Epidermal melanocyte (primary cell): ENCODE measurements around the gene FCGR1A.
"Not testable (repeated sequence)": the region's sequence is repeated elsewhere in the genome, so short reads cannot be mapped to it uniquely, and the experiment has no call there.

ENCODE experiments used
- DNase-seq: peaks from one replicate; pipeline ENCODE4 v3.0.0; 2011; ENCODE audit warnings: low spot score; ENCODE audit not compliant: insufficient read length

The FCGR1A gene

DNA sequence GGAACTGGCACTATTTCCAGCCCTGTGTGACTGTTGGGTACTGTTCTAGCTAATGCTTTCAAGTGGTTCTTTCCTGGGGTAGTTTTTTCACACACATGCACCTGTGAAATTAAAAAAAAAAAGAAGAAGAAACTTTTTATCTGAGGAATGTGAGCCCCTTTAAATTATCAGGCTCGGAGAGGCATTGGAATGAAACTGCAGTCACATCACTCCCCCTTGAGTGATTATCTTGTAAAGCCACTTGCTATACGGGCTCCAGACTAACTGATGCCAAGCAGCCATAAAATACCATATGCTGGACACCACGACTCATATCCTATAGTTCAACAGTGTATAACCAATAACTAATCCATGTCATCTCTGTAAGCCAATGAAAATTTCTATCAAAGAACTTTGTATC, 5.4 kb upstream of the FCGR1A start:
- DNase-seq = not testable (repeated sequence)

DNA sequence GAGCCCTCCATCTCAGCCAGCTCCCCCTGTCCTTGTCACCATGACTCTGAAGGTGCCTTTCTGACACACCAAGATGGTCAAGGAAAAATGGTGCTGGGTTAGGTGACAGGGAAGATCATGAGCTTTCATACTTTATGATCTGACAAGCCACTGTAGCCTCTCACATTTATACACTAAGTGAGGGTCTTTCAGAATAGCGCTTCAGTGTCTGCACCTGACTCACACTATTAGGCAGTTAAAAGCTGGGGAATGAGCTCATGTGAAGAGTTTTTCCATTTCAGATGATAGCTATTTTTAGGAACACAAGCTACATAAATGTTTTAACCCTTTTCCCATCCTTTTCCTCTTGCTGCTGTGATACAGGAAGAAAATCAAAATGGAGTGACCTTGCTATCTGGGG, 4.2 kb upstream of the FCGR1A start:
- not testable (repeated sequence) for DNase-seq

DNA sequence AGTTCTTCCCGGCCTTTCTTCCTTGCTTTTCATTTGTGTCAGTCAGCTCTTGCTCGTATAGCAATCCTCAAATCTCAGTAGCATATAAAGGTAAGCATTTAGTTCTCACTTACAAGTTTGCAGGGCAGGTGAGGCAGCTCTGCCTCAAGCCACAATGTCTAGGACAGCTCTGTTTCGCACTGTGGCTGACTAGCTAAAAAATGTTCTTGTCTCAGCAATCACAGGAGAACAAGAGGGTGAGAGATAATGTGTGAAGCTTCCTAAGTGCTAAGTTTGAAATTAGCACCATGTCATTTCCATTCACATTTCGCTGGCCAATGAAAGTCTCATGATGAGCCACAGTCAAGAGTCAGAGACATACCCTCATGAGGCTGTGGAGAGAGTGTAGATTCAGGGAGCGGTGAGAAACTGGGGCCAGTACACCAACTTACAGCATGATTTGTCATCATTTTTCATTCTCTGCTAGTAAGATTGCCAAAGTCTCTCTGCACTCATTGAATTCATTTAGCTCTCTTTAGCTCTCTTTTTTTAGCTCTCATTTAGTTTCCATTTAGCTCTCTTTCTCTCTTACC, 995 bp upstream of the FCGR1A start:
- not testable (repeated sequence) for DNase-seq

DNA sequence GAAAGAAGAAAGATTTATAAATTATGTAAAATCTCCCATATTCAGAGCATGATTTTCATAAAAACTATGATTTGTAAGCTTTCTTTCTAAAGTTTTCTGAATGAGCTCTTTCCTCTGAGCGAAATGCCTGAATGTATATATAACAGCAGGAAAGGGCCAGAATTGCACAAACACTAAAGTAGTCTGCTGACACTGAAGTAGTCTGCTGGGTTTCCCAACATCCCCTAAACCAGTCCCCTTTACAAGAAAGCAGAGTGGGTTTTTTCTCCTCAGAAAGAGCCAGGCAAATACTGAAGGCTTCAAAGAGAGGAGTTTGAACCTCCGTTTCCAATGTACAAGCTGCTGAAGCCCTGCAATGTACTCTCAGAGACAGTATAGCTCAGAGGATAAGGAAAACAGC, 795 bp downstream of the FCGR1A start:
- DNase-seq = not testable (repeated sequence)

DNA sequence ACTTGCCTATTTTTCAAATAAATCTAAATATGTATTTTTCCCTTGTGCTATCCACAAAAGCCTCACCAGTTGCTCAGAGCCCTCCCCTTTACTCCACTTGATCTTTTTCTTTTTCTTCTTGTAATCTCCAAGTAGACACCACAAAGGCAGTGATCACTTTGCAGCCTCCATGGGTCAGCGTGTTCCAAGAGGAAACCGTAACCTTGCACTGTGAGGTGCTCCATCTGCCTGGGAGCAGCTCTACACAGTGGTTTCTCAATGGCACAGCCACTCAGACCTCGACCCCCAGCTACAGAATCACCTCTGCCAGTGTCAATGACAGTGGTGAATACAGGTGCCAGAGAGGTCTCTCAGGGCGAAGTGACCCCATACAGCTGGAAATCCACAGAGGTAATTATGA, 1.4 kb downstream of the FCGR1A start:
- DNase-seq = not testable (repeated sequence)

DNA sequence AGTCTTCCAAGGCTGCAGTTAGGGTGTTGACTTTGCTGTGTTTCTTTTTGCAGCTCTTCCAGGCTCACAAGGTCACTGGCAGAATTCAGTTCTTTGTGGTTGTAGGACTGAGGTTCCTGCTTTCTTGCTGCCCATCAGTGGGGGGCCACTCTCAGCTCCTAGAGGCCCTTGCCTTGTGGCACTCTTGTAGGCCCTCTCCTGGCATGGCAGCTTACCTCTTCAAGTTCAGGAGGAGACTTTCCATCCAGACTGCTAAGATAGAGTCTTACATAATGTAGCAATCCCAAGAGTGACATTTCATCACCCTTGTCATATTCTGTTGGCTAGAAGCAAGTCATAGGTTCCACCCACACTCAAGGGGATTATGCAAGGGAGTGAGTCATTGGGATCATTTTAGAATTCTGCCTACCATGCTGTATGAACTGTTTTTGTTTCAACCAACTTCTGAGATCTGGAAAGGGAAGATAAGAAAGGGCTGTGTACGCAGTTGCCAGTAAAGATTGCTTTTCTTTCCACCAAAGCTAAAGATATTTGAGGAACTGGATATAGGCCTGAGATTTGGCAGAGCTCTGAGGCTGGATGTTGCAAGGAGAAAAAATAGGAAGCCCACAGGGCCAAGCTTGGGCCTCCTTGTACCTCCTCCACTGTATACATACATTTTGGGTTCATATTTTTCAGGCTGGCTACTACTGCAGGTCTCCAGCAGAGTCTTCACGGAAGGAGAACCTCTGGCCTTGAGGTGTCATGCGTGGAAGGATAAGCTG, 5.4 kb downstream of the FCGR1A start:
- not testable (repeated sequence) for DNase-seq

DNA sequence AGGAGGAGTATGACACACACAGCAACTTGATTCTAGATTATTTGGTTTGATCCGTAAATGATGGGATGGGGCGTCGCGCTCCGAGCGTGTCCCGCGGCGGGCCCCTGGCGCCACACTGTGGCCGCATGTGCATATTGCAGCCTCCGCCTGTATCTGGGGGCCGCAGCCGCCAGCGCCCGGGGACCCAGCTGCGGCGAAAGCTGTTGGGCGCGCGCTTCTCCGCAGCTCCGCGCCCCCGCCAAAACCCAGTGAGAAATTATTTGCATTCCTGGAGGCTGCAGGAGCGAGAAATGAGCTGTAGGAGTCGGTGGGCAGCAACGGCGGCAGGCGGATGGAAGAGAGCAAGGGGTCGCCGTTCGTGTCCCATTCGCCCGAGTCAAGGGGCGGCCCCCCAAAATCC, 10.0 kb downstream of the FCGR1A start:
- peak; percentile 14 for DNase-seq

DNA sequence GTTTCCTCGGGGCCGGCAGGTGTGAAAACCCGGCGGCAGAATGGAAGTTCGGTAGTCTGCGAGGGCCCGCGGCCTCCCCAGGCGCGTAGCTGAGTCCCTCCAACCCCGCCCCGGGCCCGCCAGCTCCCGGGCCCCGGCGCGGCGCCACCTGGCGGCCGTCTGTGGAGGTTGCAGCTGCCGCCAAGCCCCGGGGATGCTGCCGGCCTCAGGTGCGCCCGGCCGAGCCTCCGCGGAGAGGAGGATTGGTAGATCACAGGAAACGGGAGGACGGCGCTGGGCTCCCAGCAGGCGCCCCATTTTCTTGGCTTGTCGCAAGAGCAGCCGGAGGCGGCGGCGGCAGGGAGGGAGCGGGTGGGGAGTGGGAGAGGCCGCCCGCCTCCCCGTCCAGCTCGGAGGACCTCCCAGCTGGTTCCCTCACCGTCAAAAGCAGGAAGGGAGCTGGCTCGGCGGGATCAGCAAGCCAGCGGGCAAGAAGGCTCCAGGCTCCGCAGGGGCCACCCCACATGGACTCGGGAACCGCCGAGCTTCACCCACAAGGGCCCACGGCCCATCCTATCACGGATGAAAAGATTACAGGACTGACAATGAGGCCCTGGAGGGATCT, 10.5 kb downstream of the FCGR1A start:
- DNase-seq = peak; percentile 15

DNA sequence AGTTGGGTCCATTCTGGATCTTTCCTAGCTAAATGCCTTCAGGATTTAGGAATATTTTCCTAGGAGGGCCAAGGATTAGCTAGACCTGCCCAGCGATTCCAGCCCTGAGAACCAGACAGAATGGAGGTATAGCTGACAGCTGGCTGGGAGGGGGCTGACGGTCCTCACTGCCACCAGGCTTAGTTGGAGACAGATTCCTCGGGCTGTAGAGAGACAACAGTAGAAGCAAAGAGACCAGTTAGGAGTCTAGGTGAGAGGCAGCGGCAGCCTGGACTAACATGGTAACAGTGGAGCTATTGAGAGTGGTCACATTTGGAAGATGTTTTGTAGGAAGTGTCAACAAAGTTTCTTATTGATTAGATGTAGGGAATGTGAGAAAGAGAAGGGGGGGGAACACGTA, 11.4 kb downstream of the FCGR1A start:
- DNase-seq = not testable (repeated sequence)

DNA sequence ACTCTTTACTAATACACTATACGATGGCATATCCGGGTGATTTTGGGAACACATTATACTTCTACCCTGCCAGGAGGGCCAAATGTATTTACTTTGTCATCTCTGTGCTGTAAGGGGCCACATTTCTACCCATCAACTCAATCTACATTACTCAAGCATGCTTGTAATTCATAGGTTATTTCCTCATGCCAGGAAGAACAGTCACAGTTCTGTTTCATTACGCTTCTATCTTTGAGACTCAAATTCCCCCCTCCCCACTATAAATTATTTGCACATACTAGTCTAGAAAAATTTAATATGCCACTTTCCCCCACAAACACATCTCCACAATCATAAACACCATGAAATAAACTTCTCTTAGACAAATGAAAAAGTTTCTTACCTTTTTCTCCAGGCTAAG, 19.1 kb downstream of the FCGR1A start:
- not testable (repeated sequence) for DNase-seq

DNA sequence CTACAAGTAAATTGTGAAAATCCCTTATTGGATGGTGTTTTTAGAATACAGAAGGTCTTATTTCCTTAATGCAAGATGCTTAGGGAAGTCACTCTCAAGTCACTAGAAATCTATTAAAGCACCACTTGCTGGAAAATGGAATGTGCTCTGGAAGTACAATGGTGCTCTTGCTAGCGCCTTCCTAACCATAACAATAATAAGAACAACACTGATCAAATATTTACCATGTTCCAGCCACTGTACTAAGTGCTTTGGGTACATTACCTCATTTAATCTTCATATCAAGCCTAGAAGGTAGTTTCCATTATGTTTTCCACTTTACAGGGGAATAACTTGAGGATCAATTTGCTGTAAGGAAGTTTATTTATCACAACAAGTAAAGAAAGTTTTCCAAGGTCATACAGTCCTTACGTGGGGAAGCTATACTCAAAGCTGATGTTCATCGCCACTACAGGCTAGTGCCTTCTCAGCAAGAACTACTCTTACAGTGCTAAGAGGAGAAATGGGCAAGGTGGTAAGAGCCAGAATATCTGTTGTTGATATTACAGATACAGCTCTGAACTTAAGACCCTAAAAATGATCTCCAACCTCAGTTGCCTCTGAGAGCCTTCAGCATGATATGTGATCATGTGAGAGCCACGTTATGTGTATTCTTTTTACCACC, 22.1 kb downstream of the FCGR1A start:
- not testable (repeated sequence) for DNase-seq

DNA sequence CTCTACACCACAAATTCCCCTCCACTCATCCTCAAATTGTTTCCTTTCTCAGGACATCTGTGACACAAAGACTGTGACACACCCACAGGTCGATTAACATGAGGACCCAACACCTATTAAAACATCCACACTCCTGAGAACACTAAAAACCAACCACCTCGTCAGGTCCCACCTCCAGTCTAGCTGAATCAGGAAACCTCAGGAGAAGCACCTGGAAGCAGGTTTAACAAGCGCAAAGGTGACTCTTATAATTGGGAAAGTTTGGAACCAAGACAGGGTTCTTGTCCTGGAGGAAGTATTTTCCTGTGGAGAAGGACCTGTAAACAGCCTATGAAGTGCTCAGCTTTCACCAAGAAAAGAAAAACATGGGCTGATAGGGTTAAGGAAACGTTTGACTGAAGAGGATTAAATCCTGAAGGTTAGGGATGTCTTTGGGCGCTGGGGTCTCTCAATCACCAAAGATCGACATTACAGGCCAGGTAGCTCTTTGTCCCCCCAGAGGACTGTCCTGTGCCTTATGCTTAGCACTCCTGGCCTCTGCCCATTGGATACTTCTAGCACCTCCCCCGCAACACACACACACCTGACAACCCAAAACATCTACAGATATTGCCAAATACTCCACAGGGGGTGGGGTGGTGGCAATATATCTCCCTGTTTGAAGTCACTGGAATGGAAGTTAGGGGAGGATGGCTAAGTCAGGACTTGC, 28.4 kb downstream of the FCGR1A start:
- DNase-seq = peak; percentile 3

DNA sequence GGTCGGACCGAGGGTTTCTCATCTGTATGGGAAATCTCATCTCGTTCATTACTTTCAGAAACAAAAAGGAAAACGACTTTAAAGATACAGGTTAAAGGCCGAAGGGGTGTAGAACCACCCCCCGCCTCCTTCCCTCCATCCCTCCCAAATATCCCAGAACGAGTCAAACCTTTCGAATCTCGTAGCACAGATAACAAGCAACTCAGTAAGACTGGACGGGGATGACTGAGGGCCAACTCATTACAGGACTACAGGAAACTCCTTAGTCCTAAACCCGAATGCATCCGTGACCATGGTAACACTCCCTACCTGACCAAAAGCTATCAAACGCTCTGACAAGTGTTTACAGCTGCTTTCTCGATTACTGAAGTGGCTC, 29.0 kb downstream of the FCGR1A start:
- DNase-seq = not testable (repeated sequence)

DNA sequence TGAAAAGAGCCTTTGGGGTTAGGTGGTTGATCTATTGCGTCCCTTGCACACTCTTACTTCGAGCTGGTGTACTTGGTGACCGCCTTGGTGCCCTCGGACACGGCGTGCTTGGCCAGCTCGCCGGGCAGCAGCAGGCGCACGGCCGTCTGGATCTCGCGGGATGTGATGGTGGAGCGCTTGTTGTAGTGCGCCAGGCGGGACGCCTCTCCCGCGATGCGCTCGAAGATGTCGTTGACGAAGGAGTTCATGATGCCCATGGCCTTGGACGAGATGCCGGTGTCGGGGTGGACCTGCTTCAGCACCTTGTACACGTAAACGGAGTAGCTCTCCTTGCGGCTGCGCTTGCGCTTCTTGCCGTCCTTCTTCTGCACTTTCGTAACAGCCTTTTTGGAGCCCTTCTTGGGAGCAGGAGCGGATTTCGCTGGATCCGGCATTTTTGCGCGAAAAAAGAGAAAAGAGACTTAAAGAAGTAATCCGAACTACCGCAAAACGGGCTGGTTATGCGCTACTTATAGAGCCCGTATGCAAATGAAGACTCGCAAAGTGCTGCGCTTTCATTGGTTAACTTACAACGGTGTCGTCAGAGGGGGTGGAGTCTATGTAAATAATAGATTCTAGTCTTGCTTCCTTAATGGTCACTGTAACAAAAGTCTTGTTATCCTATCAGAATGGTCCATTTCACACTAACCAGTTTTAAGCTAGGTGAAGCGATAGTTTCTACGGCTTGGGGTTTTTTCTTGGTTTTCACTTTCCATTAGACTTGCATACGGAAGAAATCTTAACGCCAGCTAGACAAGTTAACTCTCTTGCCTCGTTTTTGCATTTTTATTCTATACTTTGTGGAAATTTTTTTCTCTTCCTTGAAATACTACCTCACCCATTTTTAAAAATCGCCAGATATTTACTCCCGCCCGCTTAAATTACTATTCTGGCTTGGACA, 29.7 kb downstream of the FCGR1A start:
- DNase-seq = peak; percentile 25

DNA sequence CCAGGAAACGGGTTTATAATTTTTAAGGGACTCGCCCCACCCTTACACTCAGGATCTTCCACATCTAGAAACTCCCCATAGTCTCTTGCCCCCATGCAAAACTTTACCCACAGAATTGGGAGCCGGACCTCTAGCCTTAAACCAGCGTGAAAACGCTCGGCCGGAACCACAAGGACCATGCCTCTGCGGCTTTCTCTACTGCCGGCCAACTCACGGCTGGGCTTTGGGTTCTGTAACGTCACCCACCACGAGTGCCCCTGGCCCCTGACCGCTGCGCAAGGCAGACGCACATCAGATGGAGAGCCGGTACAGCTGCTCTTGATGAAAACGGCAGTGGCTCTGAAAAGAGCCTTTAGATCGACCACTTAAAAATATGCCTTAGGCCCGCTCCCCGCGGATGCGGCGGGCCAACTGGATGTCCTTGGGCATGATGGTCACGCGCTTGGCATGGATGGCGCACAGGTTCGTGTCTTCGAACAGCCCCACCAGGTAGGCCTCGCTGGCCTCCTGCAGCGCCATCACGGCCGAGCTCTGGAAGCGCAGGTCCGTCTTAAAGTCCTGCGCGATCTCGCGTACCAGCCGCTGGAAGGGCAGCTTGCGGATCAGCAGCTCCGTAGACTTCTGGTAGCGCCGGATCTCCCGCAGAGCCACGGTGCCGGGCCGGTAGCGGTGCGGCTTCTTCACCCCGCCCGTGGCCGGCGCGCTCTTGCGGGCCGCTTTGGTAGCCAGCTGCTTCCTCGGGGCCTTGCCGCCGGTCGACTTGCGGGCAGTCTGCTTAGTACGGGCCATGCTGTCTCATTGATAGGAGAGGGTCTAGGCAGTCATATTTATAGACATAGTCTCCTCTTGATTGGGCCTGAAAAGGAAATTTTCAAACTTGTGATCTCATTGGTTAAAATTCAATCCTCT, 30.7 kb downstream of the FCGR1A start:
- DNase-seq = not testable (repeated sequence)

DNA sequence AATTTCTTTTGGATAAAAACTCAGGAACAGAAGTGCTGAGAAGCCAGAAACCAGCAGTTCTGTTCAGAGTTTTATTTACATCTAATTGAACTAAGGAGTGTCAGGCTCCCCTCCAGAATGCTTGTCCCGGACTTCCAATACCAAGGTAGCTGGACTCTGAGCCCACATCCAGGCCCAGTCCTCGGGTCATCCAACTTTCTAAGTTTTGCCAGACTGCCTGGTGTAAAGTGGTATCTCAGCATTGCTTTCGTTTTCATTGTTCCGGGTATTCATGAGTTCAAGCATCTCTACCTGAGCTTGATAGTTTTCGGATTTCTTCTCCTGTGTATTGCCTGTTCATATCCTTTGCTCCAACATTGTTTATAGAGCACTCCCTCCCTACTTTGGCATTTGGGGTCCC, 37.9 kb downstream of the FCGR1A start:
- DNase-seq = not testable (repeated sequence)

DNA sequence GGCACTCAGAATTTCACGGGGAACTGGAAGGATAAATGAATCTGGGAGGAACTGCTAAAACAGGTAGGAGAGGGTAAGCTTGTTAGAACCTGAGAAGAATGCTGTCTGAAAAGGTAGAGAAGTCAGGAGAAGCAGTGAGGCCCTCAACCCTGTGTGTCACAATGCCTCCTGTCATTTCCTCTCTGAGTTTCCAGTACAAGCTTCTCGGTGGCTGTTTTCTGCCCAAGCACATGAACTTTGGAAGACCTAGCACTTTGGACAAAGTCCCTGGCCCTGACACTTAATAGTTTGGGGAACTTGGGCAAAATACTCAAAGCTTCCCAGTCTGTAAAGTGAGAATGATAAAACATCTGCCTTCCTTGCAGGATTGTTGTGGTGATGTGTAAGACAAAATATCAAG, 44.1 kb downstream of the FCGR1A start:
- not testable (repeated sequence) for DNase-seq

DNA sequence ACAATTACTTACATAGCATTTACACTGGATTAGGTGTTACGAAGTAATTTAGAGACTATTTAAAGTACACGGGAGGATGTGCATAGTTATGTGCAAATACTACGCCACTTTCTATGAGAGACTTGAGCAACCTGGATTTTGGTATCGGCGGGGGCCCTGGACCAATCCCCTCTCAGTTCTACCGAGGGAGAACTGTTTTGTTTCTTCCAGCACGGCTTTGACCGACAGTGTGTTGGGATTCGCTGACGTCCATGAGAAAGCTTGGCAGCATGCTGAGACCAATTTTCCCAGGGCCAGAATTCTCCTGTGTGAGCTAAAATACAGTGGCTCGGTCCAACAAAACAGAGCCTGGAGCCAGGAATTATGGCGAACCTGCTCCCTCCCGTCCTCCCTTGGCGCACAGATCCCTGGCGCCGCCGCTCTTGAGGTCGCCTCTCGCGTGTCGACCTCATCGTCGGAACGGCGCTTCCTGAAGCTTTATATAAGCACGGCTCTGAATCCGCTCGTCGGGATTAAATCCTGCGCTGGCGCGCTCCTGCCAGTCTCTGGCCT, 49.3 kb downstream of the FCGR1A start:
- not testable (repeated sequence) for DNase-seq
